ENCODE data around the gene CELF4.
"Not testable (repeated sequence)": the region's sequence is repeated elsewhere in the genome, so short reads cannot be mapped to it uniquely, and the experiment has no call there.

The CELF4 gene

GRCh38 chr18:37385846-37386778 lies 179.5 kb downstream of the CELF4 start:
- DNase-seq: peak; percentile 15

- no peak for DNase-seq
These were observed 181.6 kb downstream of the CELF4 start for GRCh38 chr18:37383846-37384595.

DNA sequence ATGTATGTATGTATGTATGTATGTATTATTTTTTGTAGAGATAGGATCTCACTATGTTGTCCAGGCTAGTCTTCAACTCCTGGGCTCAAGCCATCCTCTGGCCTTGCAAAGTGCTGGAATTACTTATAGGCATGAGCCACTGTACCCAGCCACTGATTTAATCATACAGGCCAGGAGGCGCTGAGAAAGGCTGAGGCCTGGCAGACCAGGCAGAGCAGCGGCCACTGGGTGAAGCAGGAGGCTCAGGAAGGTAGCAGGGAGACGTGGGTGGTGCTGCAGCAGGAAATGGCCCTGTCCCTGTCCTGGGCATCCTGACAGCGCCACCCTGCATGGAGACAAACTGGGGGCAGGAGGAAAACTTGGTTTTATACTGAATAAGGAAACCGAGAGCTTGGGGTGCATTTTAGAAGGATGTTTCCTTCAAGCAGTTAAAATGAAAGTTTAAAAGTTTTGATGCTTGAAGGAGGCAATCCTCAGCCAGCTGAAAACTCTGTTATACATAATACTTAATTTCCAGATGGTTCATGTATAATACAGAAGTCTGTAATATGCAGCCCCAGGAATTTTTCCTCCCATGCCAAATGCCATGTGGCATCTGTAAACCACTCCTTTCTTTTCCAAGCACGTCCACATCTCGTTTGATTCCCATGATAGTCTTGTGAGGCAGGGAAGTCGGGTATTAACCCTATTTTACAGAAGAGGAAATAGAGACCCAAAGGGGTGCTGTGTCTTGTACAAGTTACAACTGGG lies 182.4 kb downstream of the CELF4 start:
- no peak for DNase-seq

- DNase-seq: no peak
These were observed 184.0 kb downstream of the CELF4 start for GRCh38 chr18:37381554-37381953.

DNA sequence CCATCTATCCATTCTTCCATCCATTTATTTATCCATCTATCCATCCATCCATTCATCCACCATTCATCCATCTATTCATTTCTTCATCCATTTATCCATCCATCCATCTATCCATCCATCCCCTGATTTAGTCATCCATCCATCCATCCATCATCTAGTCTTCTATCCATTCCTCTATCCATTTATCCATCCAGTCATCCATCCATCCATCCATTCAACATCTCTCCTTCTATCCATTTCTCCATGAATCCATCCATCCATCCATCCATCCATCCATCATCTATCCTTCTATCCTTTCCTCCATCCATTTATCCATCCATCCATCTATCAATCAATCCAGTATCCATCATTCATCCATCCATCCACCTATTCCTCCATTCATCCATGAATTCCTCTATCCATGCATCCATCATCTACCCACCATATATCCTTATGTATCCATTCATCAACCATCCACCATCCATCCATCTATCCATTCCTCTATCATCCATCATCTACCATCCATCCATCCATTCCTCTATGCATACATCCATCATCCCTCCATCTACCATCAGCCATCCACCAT lies 185.0 kb downstream of the CELF4 start:
- no peak for DNase-seq

DNA sequence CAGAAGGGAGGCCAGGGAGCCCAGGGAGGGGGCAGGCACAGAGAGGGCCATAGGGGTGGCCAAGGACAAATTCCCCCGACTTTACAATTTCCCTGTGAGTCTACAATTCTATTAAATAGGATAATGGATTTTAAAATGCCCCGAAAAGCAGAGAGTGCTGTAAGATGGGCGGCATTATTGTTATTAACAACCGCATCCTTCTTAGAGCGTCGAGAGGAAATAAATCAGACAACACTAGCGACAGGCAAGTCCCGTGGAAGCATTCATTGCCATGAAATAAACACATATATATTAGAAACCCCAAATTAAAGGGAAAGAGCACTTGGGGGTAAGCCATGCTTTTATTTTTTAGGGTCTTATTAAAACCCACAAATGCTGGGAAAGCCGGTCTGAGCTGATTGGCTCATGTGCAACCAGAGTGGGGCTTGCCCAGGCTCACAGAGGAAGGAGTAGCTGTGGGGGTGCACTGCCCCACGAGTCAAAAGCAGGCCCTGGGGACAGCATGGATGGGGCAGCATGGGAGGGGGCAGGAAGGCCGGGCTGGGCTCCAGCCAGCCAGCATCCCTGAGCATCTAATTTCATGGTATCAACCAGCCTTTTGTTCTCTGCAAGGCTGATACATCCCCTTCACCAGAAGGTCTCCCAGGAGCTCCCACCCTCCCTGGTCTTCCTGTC lies 187.1 kb downstream of the CELF4 start:
- DNase-seq: no peak

DNA sequence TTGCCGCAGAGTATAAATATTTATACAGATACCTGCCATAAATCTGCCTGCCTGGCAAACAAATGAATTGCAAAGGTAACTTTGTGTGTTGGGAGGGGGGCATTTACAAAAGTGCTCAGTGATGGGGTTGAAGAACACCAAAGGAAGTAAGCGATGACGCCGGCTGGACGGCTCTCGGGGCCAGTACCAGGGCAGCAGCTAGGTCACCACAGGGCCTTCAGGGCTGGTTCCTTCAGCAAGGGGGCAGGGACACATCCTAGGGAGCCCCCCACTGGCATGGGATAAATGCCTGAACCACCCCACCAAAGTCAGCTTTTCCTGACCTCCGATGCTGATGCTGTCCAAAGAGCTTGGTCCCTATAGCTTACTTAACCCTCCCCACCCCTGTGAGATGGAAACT lies 190.4 kb downstream of the CELF4 start:
- no peak for DNase-seq

DNA sequence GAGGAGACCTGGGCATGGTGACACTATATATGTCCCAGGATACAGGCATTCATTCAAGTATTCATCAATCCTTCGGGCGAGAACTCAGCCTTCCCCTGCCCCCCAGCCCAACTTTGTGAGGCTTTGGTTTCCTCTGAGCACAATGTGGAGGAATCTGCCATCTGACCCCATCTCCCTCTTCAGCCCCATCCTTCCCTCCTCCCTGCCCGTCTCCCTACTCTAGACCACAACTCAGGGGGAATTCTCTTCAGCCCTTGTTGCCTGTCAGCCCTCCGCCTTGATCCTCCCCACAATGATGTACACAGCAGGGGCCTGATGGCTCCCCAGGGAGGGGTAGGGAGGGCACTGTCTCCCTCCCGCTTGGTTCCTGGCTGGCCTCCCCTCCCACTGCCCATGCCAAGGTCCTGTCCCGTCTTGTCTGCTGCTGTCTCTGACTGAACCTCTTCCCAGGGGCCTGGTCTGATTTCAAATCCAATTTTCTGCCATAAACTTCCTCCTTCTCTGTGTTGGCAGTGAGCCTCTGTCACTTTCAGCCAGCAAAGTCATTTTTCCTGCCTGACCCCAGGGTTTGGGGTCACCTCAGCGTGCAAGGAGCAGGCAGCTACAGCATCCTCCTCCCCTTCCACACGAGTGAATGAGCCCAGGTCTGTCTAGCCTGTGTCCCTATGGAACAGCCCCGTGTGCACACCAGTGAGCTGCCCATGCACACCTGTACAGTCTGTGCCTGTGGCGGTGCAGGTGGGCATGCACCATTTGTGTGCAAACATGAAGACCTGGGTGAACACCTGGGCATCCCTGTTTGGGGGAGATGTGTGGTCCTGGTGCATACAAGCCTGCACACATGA lies 197.3 kb downstream of the CELF4 start:
- DNase-seq: no peak

DNA sequence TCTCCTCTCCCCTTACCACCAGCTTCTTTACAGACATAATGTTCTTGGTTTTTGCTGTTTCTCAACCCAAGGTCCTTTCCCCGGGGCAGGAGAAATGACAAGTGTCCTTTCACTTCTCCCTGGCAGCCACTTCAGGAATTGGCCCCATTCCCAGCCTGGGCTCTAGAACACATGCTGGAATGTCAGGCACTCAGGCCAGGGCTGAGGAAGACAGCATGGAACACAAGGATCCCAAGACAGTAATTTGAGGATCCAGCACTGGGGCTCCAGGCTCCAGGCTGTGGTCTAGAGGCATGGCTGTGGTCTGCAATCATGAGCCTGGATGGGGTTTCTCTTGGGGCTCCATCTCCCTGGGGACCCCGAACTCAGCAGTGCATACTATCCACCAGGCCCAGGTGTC lies 201.4 kb downstream of the CELF4 start:
- no peak for DNase-seq

GRCh38 chr18:37362158-37362890 lies 203.3 kb downstream of the CELF4 start:
- no peak for DNase-seq

DNA sequence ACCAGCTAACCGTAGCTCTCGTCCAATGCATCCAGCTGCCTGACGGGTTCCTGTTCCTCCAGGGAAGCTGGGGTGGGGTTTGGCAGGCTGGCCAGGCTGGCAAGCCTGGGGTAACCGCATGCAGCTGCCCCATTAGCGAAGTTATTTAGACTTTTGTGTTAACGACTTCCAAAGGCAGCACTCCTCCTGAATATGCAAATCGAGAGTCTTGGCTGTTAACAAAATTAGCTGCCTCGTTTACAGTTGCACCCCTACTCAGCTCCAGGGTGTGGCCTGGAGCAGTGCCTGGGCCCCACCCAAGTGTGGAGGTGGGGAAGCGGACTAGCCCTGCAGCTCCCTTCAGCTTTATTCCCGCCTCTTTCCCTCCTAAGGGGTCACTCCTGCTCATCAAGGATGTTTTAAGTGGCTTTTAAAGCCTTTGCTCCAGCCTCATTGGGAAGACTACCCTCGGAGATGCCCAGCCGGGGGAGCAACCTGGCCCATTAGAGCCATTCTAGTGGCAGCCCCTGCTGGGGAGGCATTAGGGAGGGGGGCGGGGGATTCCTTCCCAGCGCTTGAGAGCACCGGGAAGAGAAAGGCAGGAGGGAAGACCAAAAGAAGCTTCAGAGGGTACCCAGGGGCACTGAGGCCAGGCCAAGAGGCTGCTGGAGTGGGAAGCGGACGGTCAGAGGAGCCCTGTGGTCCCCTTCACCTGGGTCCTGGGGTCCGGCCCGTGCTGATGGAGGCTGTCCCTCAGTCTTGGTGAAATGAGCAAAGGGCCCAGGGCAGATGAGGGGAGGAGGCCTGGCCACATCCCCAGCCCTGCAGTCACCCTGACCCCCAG lies 204.1 kb downstream of the CELF4 start:
- DNase-seq: no peak

DNA sequence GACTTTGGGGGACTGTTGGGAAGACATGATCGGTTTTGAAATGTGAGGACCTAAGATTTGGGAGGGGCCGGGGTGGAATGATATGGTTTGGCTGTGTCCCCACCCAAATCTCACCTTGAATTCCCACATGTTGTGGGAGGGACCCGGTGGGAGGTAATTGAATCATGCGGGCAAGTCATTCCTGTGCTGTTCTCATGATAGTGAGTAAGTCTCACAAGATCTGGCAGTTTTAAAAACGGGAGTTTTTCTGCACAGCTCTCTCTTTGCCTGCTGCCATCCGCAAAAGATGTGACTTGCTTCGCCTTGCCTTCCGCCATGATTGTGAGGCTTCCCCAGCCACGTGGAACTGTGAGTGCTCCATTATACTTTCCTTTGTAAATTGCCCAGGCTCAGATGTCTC lies 207.5 kb downstream of the CELF4 start:
- DNase-seq: not testable (repeated sequence)

GRCh38 chr18:37355772-37356171 lies 209.8 kb downstream of the CELF4 start:
- peak; percentile 23 for DNase-seq

- no peak for DNase-seq
These were observed 214.5 kb downstream of the CELF4 start for GRCh38 chr18:37351110-37351509.

GRCh38 chr18:37348729-37349128 lies 216.9 kb downstream of the CELF4 start:
- no peak for DNase-seq

- no peak for DNase-seq
These were observed 219.6 kb downstream of the CELF4 start for GRCh38 chr18:37346048-37346447.

DNA sequence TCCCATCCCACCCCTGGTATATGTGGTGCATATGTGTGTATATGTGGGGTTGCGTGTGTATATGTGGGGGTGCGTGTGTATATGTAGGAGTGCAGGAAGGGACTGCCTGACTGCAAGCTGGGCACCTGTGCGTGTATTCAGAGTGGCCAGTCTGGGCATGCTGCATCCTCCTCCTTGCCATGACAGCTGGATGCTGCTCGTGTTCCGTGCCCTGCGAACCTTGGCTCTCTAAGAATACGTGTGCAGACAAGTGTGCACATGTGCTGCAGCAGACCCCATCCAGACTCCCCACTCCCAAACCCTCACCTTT lies 222.1 kb downstream of the CELF4 start:
- no peak for DNase-seq

GRCh38 chr18:37341473-37342086 lies 224.0 kb downstream of the CELF4 start:
- DNase-seq: no peak

GRCh38 chr18:37341016-37341415 lies 224.6 kb downstream of the CELF4 start:
- DNase-seq: no peak

All from NCI-H446 treated with DMSO at 0.1 percent for 48 hours (cell line).